ENCODE results near the gene SLC1A7.

Gene SLC1A7

DNA sequence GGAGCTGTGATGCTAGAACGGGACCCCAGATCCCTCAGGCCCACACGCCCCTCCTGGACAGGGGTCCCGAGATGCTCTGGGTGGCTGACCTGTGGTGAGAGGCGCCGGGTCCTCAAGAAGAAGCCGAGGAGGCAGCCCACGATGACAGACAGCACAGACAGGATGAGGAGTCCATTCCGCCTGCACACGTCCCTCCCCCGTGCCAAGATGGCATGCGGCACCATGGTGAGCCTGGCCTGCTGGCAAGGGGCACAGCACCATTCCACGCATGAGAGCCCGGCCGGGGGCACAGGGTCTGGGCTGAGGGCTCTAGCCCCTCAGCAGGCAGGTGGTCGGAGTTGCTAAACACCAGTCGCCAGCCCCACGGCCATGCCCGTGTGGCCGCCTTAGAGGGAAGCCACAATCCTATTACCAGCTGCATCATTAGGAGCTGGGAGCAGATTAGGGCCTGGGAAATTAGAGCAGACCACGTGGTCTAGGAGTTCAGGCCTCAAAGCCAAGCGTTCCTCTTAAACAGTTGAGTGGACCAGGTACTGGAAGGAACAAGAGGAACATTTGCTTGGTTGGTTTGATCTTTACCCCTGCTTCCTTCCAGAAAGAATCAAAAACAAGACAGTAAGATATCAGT, at the start of gene SLC1A7:
Gene SLC1A7, minus strand, starts transcription at position 413 of the 628 bp plus-strand sequence. Its CDS starts 189 bp downstream, at position 224.
- TF ChIP-seq GATA3 (IDR thresholded peaks at IDR 0.05; ENCODE audit: low read depth, low read length) (no peak), GATA2 (IDR thresholded peaks at IDR 0.05; ENCODE audit: low read depth, low read length) (no peak)

- TF ChIP-seq GATA3 (IDR thresholded peaks at IDR 0.05; ENCODE audit: low read depth, low read length): no peak
- TF ChIP-seq GATA2 (IDR thresholded peaks at IDR 0.05; ENCODE audit: low read depth, low read length): no peak
Observed at GRCh38 chr1:53190210-53190611, 47.8 kb upstream of the SLC1A7 start.

DNA sequence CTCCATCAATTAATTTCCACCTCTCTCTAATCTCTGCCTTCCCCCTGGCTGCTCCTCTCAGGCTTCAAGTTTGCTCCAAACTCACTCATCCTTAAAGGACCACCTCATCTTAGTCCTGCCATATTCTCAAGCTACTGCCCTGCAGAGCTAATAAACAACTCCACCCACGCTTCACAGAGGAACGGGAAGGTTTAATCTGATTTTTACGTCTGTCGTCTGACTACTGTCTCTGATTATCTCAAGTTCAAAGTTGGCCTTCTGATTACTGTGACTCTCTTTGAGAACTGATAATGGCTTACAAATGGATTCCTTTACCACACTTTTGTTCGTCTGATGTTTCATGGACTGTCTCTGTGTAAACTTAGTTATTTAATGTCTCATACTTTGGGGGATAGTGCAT, 46.6 kb upstream of the SLC1A7 start:
- TF ChIP-seq GATA2 (IDR thresholded peaks at IDR 0.05; ENCODE audit: low read depth, low read length): no peak
- no peak for TF ChIP-seq GATA3 (IDR thresholded peaks at IDR 0.05; ENCODE audit: low read depth, low read length)

GRCh38 chr1:53188099-53188498, 45.7 kb upstream of the SLC1A7 start:
- no peak for TF ChIP-seq GATA2 (IDR thresholded peaks at IDR 0.05; ENCODE audit: low read depth, low read length)
- TF ChIP-seq GATA3 (IDR thresholded peaks at IDR 0.05; ENCODE audit: low read depth, low read length): no peak

- TF ChIP-seq GATA3 (IDR thresholded peaks at IDR 0.05; ENCODE audit: low read depth, low read length) (no peak), GATA2 (IDR thresholded peaks at IDR 0.05; ENCODE audit: low read depth, low read length) (no peak)
Observed at GRCh38 chr1:53187401-53187800, 45.0 kb upstream of the SLC1A7 start.

GRCh38 chr1:53186533-53186932, 44.1 kb upstream of the SLC1A7 start:
- no peak for TF ChIP-seq GATA3 (IDR thresholded peaks at IDR 0.05; ENCODE audit: low read depth, low read length)

DNA sequence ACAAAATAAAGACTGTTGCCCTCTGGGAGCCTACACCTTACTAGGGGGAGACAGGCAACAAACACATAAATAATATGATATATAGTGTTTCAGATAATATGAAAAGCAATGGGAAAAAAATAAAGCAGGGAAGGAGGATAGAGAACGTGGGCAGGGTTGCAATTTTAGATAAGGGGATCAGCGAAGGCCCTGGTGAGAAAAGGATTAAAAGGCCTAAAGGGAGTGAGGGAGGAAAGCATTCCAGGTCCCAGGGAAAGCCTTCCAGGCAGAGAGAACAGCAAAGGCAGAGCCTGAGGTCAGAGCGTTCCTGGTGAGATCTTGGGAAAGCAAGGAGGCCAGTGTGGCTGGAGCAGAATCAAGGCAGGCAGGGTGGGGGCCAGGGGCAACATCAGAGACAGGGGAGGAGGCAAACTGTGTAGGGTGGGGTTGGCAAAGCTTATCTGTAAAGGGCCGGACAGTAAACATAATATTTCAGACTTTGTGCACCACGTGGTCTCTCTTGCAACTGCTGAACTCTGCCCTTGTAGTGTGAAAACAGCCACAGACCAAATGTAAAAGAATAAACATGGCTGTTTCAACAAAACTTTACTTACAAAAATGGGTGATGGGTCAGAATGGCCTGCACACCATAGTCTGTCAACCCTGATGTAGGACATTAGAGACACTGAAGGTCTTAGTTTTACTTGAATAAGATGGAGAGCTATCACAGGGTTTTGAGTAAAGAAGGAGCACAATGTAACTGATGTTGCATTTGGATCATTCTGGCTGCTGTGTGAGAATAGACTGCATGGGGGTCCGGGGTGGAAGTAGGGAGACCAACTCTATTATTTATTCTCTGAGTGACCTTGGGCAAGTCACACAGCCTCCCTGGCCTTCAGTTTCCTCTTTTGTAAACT, 40.9 kb upstream of the SLC1A7 start:
- TF ChIP-seq GATA2 (IDR thresholded peaks at IDR 0.05; ENCODE audit: low read depth, low read length) (no peak), GATA3 (IDR thresholded peaks at IDR 0.05; ENCODE audit: low read depth, low read length) (no peak)

DNA sequence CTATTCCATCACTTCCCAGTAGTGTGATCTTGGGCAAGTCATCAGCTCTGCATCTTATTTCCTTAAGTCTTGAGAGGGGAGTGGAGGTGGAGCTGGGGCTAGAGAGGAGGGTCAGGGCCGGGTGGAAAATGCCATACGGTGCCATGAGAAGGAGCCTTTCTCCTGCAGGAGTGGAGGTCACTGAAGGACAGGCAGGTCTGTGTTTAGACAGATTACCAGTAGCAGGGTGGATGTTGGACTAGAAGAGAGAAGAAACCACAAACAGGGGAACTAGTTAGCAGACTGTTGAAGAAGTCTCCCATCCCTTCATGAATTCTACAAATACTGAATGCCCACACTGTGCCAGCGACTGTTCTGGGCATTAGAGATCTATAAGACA, 40.3 kb upstream of the SLC1A7 start:
- TF ChIP-seq GATA2 (IDR thresholded peaks at IDR 0.05; ENCODE audit: low read depth, low read length) (no peak), GATA3 (IDR thresholded peaks at IDR 0.05; ENCODE audit: low read depth, low read length) (no peak)

DNA sequence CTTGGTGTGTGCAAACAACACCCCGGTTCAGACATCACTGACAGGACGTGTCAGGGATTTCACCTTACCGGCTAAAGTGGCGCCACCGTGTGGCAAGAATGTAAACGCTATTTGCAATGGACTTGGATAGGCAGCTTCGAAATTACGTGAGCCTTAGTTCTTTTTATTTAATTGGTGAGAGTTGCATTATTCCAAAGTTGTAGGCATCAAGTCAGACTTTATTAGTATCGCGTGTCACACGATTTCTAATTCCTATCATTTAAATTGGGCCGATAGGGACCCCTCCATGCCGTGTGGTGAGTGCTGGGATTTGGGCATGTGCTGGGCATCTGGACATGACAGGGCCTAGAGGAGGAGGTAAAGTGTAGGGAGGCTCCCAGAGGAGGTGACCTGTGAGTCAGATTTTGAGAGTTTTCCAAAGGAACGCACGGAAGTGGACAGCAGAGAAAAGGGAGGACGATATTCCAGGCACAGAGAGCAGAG, 39.7 kb upstream of the SLC1A7 start:
- TF ChIP-seq GATA2 (IDR thresholded peaks at IDR 0.05; ENCODE audit: low read depth, low read length) (no peak), GATA3 (IDR thresholded peaks at IDR 0.05; ENCODE audit: low read depth, low read length) (no peak)

- no peak for TF ChIP-seq GATA3 (IDR thresholded peaks at IDR 0.05; ENCODE audit: low read depth, low read length)
- TF ChIP-seq GATA2 (IDR thresholded peaks at IDR 0.05; ENCODE audit: low read depth, low read length): no peak
Observed at GRCh38 chr1:53180951-53181350, 38.5 kb upstream of the SLC1A7 start.

DNA sequence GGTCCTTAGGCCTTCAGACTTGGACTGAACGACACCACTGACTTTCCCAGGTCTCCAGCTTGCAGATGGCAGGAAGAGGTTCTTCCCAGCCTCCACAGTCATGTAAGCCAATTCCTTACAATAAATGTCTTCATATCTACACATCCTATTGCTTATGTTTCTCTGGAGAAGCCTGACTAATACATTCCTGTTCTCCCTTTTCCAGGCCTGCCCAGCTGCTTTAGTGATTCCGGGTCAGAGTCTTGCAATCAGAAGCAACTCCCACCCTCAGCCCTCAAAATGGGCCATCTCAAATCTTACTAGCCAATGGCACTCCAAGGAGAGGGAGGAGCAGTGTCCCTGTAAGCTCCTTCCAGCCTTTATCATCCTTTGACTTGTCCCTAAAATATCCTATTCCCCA, 37.8 kb upstream of the SLC1A7 start:
- no peak for TF ChIP-seq GATA3 (IDR thresholded peaks at IDR 0.05; ENCODE audit: low read depth, low read length)
- TF ChIP-seq GATA2 (IDR thresholded peaks at IDR 0.05; ENCODE audit: low read depth, low read length): no peak

- TF ChIP-seq GATA2 (IDR thresholded peaks at IDR 0.05; ENCODE audit: low read depth, low read length): no peak
- TF ChIP-seq GATA3 (IDR thresholded peaks at IDR 0.05; ENCODE audit: low read depth, low read length): no peak
Observed at GRCh38 chr1:53176452-53177208, 34.2 kb upstream of the SLC1A7 start.

- no peak for TF ChIP-seq GATA2 (IDR thresholded peaks at IDR 0.05; ENCODE audit: low read depth, low read length)
- TF ChIP-seq GATA3 (IDR thresholded peaks at IDR 0.05; ENCODE audit: low read depth, low read length): no peak
Observed at GRCh38 chr1:53174971-53175913, 32.8 kb upstream of the SLC1A7 start.

Data from SH-SY5Y (cell line).